Effector memory CD4-positive, alpha-beta T cell (primary cell): ENCODE measurements around the gene E4F1.

Experiments
- DNase-seq, 3 donors: peaks; one replicate each; pipeline ENCODE4 v3.0.0-alpha.2; 2020
- H3K27ac ChIP-seq: 2 replicates; pipeline ENCODE4 v1.7.0; 2013; ENCODE audit warnings: mild to moderate bottlenecking, low read length, moderate library complexity; ENCODE audit not compliant: insufficient read depth, poor library complexity, severe bottlenecking
- H3K27me3 ChIP-seq: replicated peaks from 2 replicates; pipeline ENCODE4 v1.7.0; 2013; ENCODE audit warnings: mild to moderate bottlenecking, low read length; ENCODE audit not compliant: insufficient read depth, control insufficient read depth, poor library complexity, severe bottlenecking
- H3K36me3 ChIP-seq: 2 replicates; pipeline ENCODE4 v1.7.0; 2013; ENCODE audit warnings: mild to moderate bottlenecking, low read length, moderate library complexity; ENCODE audit not compliant: control insufficient read depth, insufficient read depth
- H3K4me1 ChIP-seq: 2 replicates; pipeline ENCODE4 v1.7.0; 2013; ENCODE audit warnings: low read length, mild to moderate bottlenecking; ENCODE audit not compliant: control insufficient read depth, insufficient read depth, poor library complexity, severe bottlenecking
- H3K4me3 ChIP-seq: 2 replicates; pipeline ENCODE4 v1.7.0; 2013; ENCODE audit warnings: low read length, low read depth, mild to moderate bottlenecking; ENCODE audit not compliant: insufficient read depth, poor library complexity, severe bottlenecking
- H3K9me3 ChIP-seq: 2 replicates; pipeline ENCODE4 v1.7.0; 2013; ENCODE audit warnings: mild to moderate bottlenecking, low read length, moderate library complexity; ENCODE audit not compliant: control insufficient read depth

E4F1 gene

GRCh38 chr16:2205967-2206313, 17.5 kb upstream of the E4F1 start:
- Histone ChIP-seq H3K27ac (peak overlapping the region; percentile 97), H3K9me3 (no peaks in the 10 kb centered on the region), H3K4me1 (peaks cover 20% of the 10 kb centered on the region), H3K36me3 (peaks cover 21% of the 10 kb centered on the region), H3K27me3 (no peaks in the 10 kb centered on the region), H3K4me3 (peak overlapping the region; percentile 96)
- no peak for DNase-seq

- Histone ChIP-seq H3K4me1 (peaks cover 20% of the 10 kb centered on the region), H3K36me3 (peaks cover 21% of the 10 kb centered on the region), H3K27me3 (no peaks in the 10 kb centered on the region), H3K4me3 (peak overlapping the region; percentile 96), H3K9me3 (no peaks in the 10 kb centered on the region), H3K27ac (peak overlapping the region; percentile 97)
- no peak for DNase-seq
Measured at GRCh38 chr16:2206420-2206779, 17.0 kb upstream of the E4F1 start.

- no peak overlapping the region for H3K27ac ChIP-seq
- no peaks in the 10 kb centered on the region for H3K27me3 ChIP-seq
- peaks cover 21% of the 10 kb centered on the region for H3K36me3 ChIP-seq
- H3K9me3 ChIP-seq: no peaks in the 10 kb centered on the region
- H3K4me1 ChIP-seq: peaks cover 20% of the 10 kb centered on the region
- no peak overlapping the region for H3K4me3 ChIP-seq
- DNase-seq: no peak
Measured at GRCh38 chr16:2206780-2207433, 16.5 kb upstream of the E4F1 start.

GRCh38 chr16:2207872-2208271, 15.5 kb upstream of the E4F1 start:
- Histone ChIP-seq H3K4me3 (no peak overlapping the region), H3K4me1 (peaks cover 24% of the 10 kb centered on the region), H3K27ac (no peak overlapping the region), H3K36me3 (peaks cover 21% of the 10 kb centered on the region), H3K9me3 (no peaks in the 10 kb centered on the region), H3K27me3 (no peaks in the 10 kb centered on the region)
- DNase-seq: no peak

DNA sequence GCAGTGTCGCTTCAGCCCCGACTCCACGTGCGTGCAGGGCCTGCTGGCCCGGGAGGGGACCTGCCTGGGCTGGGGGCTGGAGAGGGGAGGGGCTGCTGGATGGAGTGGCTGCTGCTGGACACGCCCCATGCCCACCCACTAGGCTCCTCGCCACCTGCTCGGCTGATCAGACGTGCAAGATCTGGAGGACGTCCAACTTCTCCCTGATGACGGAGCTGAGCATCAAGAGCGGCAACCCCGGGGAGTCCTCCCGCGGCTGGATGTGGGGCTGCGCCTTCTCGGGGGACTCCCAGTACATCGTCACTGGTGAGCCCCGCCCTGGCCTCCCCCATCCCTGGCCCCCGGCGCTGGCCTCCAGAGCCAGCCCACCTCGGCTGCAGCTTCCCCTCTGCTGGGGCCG, 15.1 kb upstream of the E4F1 start:
- Histone ChIP-seq H3K9me3 (no peaks in the 10 kb centered on the region), H3K27ac (no peak overlapping the region), H3K36me3 (peaks cover 21% of the 10 kb centered on the region), H3K4me1 (peaks cover 28% of the 10 kb centered on the region), H3K4me3 (no peak overlapping the region), H3K27me3 (no peaks in the 10 kb centered on the region)
- no peak for DNase-seq

DNA sequence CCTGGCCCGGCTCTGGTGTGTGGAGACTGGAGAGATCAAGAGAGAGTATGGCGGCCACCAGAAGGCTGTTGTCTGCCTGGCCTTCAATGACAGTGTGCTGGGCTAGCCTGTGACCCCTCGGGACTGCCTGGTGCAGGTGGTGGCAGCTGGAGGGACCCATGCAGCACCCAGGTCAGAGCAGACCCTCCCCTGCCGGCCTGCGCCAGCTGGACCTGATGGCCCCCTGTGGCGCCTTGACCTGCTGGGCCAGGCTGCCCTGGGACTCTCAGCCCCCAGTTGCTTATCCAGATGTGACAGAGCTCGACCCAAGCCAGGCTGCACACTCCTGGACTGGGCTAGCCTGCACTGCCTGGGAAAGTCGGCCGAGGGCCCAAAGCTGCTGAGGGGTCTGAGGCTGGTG, 14.6 kb upstream of the E4F1 start:
- H3K4me1 ChIP-seq: peaks cover 33% of the 10 kb centered on the region
- DNase-seq: no peak
- H3K27me3 ChIP-seq: no peaks in the 10 kb centered on the region
- H3K36me3 ChIP-seq: peaks cover 21% of the 10 kb centered on the region
- no peak overlapping the region for H3K27ac ChIP-seq
- H3K4me3 ChIP-seq: no peak overlapping the region
- no peaks in the 10 kb centered on the region for H3K9me3 ChIP-seq

DNA sequence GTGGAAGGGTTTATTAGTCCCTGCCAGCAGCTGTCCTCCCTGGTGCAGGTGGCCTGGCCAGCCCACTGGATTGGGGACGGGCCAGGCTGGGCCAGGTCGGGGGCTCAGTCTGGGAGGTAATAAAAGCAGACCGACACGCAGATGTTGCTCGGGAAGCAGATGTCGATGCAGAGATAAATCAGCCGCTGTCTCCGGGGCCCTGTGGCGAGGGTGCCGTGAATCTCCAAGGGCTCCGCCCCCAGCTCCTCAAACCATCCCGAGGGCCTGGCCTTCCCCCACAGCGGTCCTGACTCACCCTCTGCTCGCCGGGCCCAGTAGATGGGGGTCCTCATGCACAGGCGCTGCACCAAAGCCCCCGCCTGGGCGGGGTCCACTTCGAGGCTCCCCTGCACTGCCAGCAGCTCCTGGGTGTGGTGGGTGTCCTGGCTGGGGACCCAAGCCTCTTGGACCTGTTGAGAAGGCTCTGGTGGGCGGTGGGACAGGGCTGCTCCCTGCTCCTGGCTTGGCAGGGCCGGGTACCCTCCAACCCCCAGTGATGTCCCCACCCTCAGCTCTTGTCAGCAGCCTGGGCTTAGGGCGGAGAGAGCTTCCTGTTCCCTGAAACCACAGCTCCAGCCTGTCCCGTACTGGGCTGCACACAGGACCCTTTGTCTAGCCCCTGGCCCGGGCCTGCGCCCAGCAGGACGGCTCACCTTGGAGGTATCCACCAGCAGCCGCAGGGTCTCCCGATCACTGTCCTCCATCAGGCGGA, 14.0 kb upstream of the E4F1 start:
- H3K27ac ChIP-seq: no peak overlapping the region
- no peaks in the 10 kb centered on the region for H3K9me3 ChIP-seq
- H3K4me1 ChIP-seq: peaks cover 34% of the 10 kb centered on the region
- no peaks in the 10 kb centered on the region for H3K27me3 ChIP-seq
- H3K36me3 ChIP-seq: peaks cover 21% of the 10 kb centered on the region
- DNase-seq: no peak
- H3K4me3 ChIP-seq: no peak overlapping the region

GRCh38 chr16:2210009-2210332, 13.4 kb upstream of the E4F1 start:
- Histone ChIP-seq H3K4me3 (no peak overlapping the region), H3K4me1 (peaks cover 29% of the 10 kb centered on the region), H3K27ac (no peak overlapping the region), H3K36me3 (peaks cover 21% of the 10 kb centered on the region), H3K9me3 (no peaks in the 10 kb centered on the region), H3K27me3 (no peaks in the 10 kb centered on the region)
- no peak for DNase-seq

DNA sequence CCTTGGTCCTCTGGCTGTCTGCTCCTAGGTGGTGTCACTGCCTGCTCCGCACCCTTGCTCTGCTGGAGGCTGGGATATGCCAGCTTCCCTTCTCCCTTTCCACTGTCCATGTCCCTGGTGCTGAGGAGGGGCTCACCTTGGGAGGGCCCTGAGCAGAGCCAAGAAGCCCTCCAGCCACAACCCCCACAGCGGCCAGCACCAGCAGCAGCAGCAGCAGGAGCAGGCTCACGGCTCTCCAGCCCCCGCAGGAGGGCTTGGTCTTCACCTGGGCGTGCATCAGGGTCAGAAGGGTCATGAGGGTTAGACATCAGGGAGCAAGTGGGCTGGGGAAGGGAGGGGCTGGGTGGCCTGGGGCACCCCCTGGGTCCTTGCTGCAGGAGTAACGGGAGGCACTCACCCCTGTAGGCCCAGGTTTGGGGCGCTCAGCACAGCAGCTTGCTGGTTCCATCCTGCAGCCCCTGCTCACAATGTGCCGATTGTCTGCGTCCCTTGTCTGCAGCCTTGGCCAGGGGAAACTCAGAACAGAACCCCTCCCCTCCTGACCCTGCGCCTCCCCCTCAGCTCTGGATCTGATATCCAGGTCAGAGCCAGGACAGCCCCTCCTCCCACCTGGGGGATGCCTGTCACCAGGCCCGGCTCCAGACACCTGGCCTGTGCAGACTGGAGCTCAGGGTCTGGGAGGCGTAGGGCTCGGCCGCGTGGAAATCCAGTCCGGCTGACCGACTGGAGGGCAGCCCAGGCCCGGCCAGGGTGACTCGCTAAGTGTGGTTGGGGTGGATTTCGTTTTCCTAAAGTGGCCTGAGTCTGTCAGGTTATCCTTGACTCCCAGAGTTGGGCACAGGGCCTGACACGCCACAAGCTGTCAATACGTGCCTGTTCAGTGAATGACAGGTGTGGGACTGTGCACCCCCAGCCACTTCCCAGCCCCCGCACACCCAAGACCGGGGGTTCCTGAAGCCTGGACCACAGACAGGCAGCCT, 12.7 kb upstream of the E4F1 start, which contains the start of gene BRICD5:
TSS of gene BRICD5 (minus strand) at position 478 of the 980 bp plus-strand sequence. CDS start at position 448, 30 bp downstream.
- H3K27ac ChIP-seq: no peak within 1 kb of the TSS
- DNase-seq: no peak
- peaks cover 21% of the 10 kb centered on the region for H3K36me3 ChIP-seq
- H3K4me3 ChIP-seq: no peak within 1 kb of the TSS
- no peaks in the 10 kb centered on the region for H3K9me3 ChIP-seq
- H3K4me1 ChIP-seq: peaks cover 27% of the 10 kb centered on the region
- H3K27me3 ChIP-seq: no peaks in the 10 kb centered on the region
